ENCODE data around the gene SLC22A6.

SLC22A6 gene

DNA sequence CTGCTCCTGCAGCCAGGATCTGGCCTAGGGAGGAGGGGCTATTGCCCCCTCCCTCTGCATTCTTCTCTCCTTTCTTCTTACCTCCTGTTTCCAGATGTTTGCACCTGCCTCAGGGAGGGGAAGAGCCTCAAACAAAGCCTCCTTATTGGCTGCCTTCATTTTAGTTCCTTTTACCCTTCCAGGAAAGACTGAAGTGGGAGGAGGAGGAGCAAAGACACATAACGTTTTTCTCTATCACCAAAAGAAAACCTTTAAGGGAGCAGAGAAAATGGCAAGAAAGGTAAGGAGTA lies 50.3 kb downstream of the SLC22A6 start:
- DNase-seq (ENCODE audit: low spot score), result no peak
- in situ Hi-C loops (cut with MboI; ENCODE audit: low sequenced_read_pairs, unreplicated experiment), result no loop called here
- TF ChIP-seq CTCF (IDR thresholded peaks at IDR 0.05; ENCODE audit: borderline replicate concordance, control extremely low read depth, extremely low read depth, insufficient read depth, missing control alignments), result no peak

GRCh38 chr11:62933750-62934495 lies 50.8 kb downstream of the SLC22A6 start:
- TF ChIP-seq CTCF (IDR thresholded peaks at IDR 0.05; ENCODE audit: borderline replicate concordance, control extremely low read depth, extremely low read depth, insufficient read depth, missing control alignments), result no peak
- in situ Hi-C loops (cut with MboI; ENCODE audit: low sequenced_read_pairs, unreplicated experiment), result no loop called here
- DNase-seq (ENCODE audit: low spot score), result no peak

DNA sequence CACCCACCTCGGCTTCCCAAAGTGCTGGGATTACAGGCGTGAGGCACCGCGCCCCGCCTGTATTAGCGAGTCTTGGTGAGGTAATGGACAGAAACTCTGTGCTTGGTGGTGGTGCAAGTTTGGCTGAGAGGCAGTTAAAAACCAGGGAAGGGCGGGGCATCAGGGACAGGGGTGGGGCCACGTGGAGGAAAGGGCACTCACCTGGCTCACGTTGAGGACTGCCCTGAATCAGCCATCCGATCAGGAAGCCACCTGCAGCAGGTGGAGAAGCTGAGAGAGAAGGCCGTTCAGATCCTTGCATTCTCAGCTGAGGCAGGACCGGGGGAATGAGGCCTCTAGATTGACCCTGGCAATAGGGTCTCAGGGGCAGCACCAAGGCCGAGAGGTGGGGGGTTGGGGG lies 51.5 kb downstream of the SLC22A6 start:
- TF ChIP-seq CTCF (IDR thresholded peaks at IDR 0.05; ENCODE audit: borderline replicate concordance, control extremely low read depth, extremely low read depth, insufficient read depth, missing control alignments), result no peak
- in situ Hi-C loops (cut with MboI; ENCODE audit: low sequenced_read_pairs, unreplicated experiment), result no loop called here
- no peak for DNase-seq (ENCODE audit: low spot score)

GRCh38 chr11:62931499-62932278 lies 53.1 kb downstream of the SLC22A6 start:
- DNase-seq (ENCODE audit: low spot score), result no peak
- in situ Hi-C loops (cut with MboI; ENCODE audit: low sequenced_read_pairs, unreplicated experiment), result no loop called here
- TF ChIP-seq CTCF (IDR thresholded peaks at IDR 0.05; ENCODE audit: borderline replicate concordance, control extremely low read depth, extremely low read depth, insufficient read depth, missing control alignments), result no peak

DNA sequence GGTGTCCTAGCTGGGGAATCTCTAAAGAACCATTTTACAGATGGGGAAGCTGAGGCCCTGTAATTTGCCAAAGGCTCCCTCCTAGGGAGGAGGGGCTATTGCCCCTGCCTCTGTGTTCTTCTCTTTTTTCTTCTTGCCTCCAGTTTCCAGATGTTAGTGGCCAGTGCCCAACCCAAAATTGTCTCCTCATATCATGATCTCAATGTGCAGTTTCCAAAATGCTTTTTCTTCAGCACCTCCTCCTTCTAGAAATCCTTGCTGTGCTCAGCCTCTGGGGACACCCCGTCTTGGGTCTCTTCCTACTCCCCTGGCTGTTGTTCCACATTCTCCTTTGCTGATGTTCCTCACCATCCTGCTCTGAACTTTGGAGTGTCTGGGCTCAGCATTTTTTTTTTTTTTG lies 54.1 kb downstream of the SLC22A6 start:
- DNase-seq (ENCODE audit: low spot score), result no peak
- in situ Hi-C loops (cut with MboI; ENCODE audit: low sequenced_read_pairs, unreplicated experiment), result no loop called here
- no peak for TF ChIP-seq CTCF (IDR thresholded peaks at IDR 0.05; ENCODE audit: borderline replicate concordance, control extremely low read depth, extremely low read depth, insufficient read depth, missing control alignments)

GRCh38 chr11:62930157-62930556 lies 54.6 kb downstream of the SLC22A6 start:
- no peak for DNase-seq (ENCODE audit: low spot score)
- no peak for TF ChIP-seq CTCF (IDR thresholded peaks at IDR 0.05; ENCODE audit: borderline replicate concordance, control extremely low read depth, extremely low read depth, insufficient read depth, missing control alignments)
- in situ Hi-C loops (cut with MboI; ENCODE audit: low sequenced_read_pairs, unreplicated experiment), result no loop called here
